Prostate gland (tissue), 2 donors: Measurements from ENCODE around the gene SF3B2. TPM values are rescaled to one million over a fixed set of nuclear protein-coding genes. Genes with fewer than 3 reads are reported as not detected.
"Not testable (repeated sequence)": the region's sequence is repeated elsewhere in the genome, so short reads cannot be mapped to it uniquely, and the experiment has no call there.

ENCODE experiments used
- DNase-seq: peaks from one replicate; pipeline ENCODE4 v3.0.0-alpha.2; 2019; ENCODE audit warnings: low spot score
- H3K27ac ChIP-seq, 2 donors: fragments of 200-600 bp; sonication (generic); 2 replicates each; pipeline ENCODE4 v1.5.1; 2017 to 2019
- H3K27me3 ChIP-seq: fragments of 200-600 bp; sonication (generic); replicated peaks from 2 replicates; pipeline ENCODE4 v1.5.1; 2019; ENCODE audit not compliant: insufficient read depth
- H3K36me3 ChIP-seq, 2 donors: fragments of 200-600 bp; sonication (generic); 1 replicate in 1 of 2; 2 replicates in 1 of 2; pipeline versions ENCODE4 v1.5.1 to v1.8.1; 2017 to 2019
- H3K4me1 ChIP-seq: fragments of 200-600 bp; sonication (generic); replicated peaks from 2 replicates; pipeline ENCODE4 v1.5.1; 2019
- H3K4me3 ChIP-seq, 2 donors: fragments of 200-600 bp; sonication (generic); 2 replicates each; pipeline ENCODE4 v1.5.1; 2017 to 2019
- H3K9me3 ChIP-seq: fragments of 200-600 bp; sonication (generic); 2 replicates; pipeline ENCODE4 v1.5.1; 2017
- CTCF ChIP-seq, 4 experiments: fragments of 200-600 bp in 2 of 4; fragments of 450-650 bp in 2 of 4; sonication (generic) in 2 of 4; IDR thresholded peaks; 1 replicate in 3 of 4; 2 replicates in 1 of 4; pipeline ENCODE4 v1.5.1; 2016 to 2019; ENCODE audit warnings: antibody characterized with exemption in 4 of 4, mild to moderate bottlenecking in 2 of 4, moderate library complexity in 2 of 4
- POLR2A ChIP-seq: fragments of 450-650 bp; IDR thresholded peaks from one replicate; pipeline ENCODE4 v1.6.1; 2016; ENCODE audit warnings: antibody characterized with exemption, mild to moderate bottlenecking
- POLR2AphosphoS5 ChIP-seq: sonication (generic); formaldehyde crosslinking; IDR thresholded peaks from one replicate; pipeline ENCODE4 v1.6.1; 2017; ENCODE audit warnings: antibody characterized with exemption
- WGBS: methylation state at CpG from one replicate; pipeline ENCODE4 v1.1.5; 2018; 5-methylcytosine and 5-hydroxymethylcytosine counted together
- intact Hi-C: fragments of 100-400 bp; cut with DNase I; formaldehyde crosslinking; loops from one replicate; pipeline ENCODE4 v1.14.2; 2022
- total RNA-seq, 2 donors: library from RNA; depleted of rRNA; stranded (reverse); fragments of >200 nt; gene quantifications; one replicate each; pipeline ENCODE4 v1.1.0, GENCODE V29; 2016

The SF3B2 gene
- total RNA-seq, 2 donors from 2014 or later, result 130 to 212 TPM

- Histone ChIP-seq H3K9me3 (no peaks in the 10 kb centered on the region), H3K36me3 (no peaks in the 10 kb centered on the region), H3K27me3 (no peaks in the 10 kb centered on the region), H3K4me1 (peaks cover 7% of the 10 kb centered on the region), H3K4me3 (no peak overlapping the region), H3K27ac (peak overlapping the region in 1 of 2 donors; percentile 14)
- DNase-seq, result no peak
- TF ChIP-seq POLR2AphosphoS5 (peak; percentile 66), CTCF (IDR thresholded peaks at IDR 0.05) (no peak)
- 21% methylated on average over 3 of the region's 3 CpGs for WGBS
- intact Hi-C loops, result no loop called here
These were observed 60.7 kb downstream of the SF3B2 start for GRCh38 chr11:66112601-66113499.

- intact Hi-C loops, H3K9me3 ChIP-seq, H3K36me3 ChIP-seq, H3K4me3 ChIP-seq, H3K27me3 ChIP-seq, H3K27ac ChIP-seq, DNase-seq, H3K4me1 ChIP-seq: not testable (repeated sequence)
- WGBS, result 94% methylated on average over 3 of the region's 3 CpGs
These were observed 62.8 kb downstream of the SF3B2 start for GRCh38 chr11:66114957-66115356.

GRCh38 chr11:66115638-66116301 is 63.6 kb downstream of the SF3B2 start:
- no peak overlapping the region for H3K4me3 ChIP-seq
- no peaks in the 10 kb centered on the region for H3K9me3 ChIP-seq
- TF ChIP-seq CTCF (IDR thresholded peaks at IDR 0.05), result no peak
- no peak for TF ChIP-seq POLR2AphosphoS5
- no peak for TF ChIP-seq POLR2A
- WGBS, result 70% methylated on average over 8 of the region's 8 CpGs
- H3K36me3 ChIP-seq, result no peaks in the 10 kb centered on the region
- peaks cover 7% of the 10 kb centered on the region for H3K4me1 ChIP-seq
- no peak overlapping the region for H3K27ac ChIP-seq
- no peaks in the 10 kb centered on the region for H3K27me3 ChIP-seq
- intact Hi-C loops, result no loop called here
- DNase-seq, result no peak

GRCh38 chr11:66116576-66117361 is 64.6 kb downstream of the SF3B2 start:
- intact Hi-C loops, result no loop called here
- TF ChIP-seq POLR2AphosphoS5, result no peak
- no peak for TF ChIP-seq POLR2A
- TF ChIP-seq CTCF (IDR thresholded peaks at IDR 0.05), result no peak
- WGBS, result 77% methylated on average over 7 of the region's 7 CpGs
- H3K27me3 ChIP-seq, result no peaks in the 10 kb centered on the region
- H3K4me1 ChIP-seq, result peaks cover 5% of the 10 kb centered on the region
- no peak for DNase-seq
- no peak overlapping the region for H3K4me3 ChIP-seq
- no peaks in the 10 kb centered on the region for H3K36me3 ChIP-seq
- H3K27ac ChIP-seq, result no peak overlapping the region
- no peaks in the 10 kb centered on the region for H3K9me3 ChIP-seq

GRCh38 chr11:66118847-66119246 is 66.7 kb downstream of the SF3B2 start:
- Histone ChIP-seq H3K4me1 (no peaks in the 10 kb centered on the region), H3K27me3 (no peaks in the 10 kb centered on the region), H3K4me3 (no peak overlapping the region), H3K9me3 (no peaks in the 10 kb centered on the region), H3K27ac (no peak overlapping the region), H3K36me3 (no peaks in the 10 kb centered on the region)
- intact Hi-C loops, result no loop called here
- DNase-seq, result no peak
- 87% methylated on average over 3 of the region's 3 CpGs for WGBS
- TF ChIP-seq POLR2AphosphoS5, result no peak
- TF ChIP-seq POLR2A, result no peak
- no peak for TF ChIP-seq CTCF (IDR thresholded peaks at IDR 0.05)
